AG10803 (cell line): ENCODE results near the gene HS3ST2.

ENCODE experiments used
- DNase-seq: peaks from one replicate; pipeline ENCODE4 v3.0.0; 2010; ENCODE audit warnings: low read depth
- H3K4me3 ChIP-seq: 2 replicates; pipeline ENCODE4 v1.5.1; 2011; ENCODE audit warnings: mild to moderate bottlenecking, low read length, control low read depth
- CTCF ChIP-seq: conservative IDR thresholded peaks from 2 replicates; pipeline ENCODE4 v1.5.1; 2011; ENCODE audit warnings: mild to moderate bottlenecking, low read length, control low read depth, inconsistent platforms

HS3ST2 gene

GRCh38 chr16:22813948-22814710 is at the start of gene HS3ST2:
HS3ST2 (plus strand) TSS chr16:22814162; CDS start chr16:22814611, 449 bp downstream.
- H3K4me3 ChIP-seq: peak within 1 kb of the TSS; percentile 36
- TF ChIP-seq CTCF: no peak; the same call in 1 of the 2 replicates
- DNase-seq: peak; percentile 24

GRCh38 chr16:22764662-22765327 is 49.2 kb upstream of the HS3ST2 start:
- no peak overlapping the region for H3K4me3 ChIP-seq
- no peak for TF ChIP-seq CTCF
- DNase-seq: no peak

- H3K4me3 ChIP-seq: no peak overlapping the region
- no peak for TF ChIP-seq CTCF
- peak; percentile 5 for DNase-seq
Observed at GRCh38 chr16:22765479-22765878, 48.5 kb upstream of the HS3ST2 start.

GRCh38 chr16:22770866-22771265 is 43.1 kb upstream of the HS3ST2 start:
- no peak overlapping the region for H3K4me3 ChIP-seq

GRCh38 chr16:22771551-22771950 is 42.4 kb upstream of the HS3ST2 start:
- TF ChIP-seq CTCF: no peak
- H3K4me3 ChIP-seq: no peak overlapping the region
- no peak for DNase-seq

More at GRCh38 chr16:22770866-22771265, 43.1 kb upstream of the HS3ST2 start:
- no peak for TF ChIP-seq CTCF
- DNase-seq: no peak

GRCh38 chr16:22775220-22775922 is 38.6 kb upstream of the HS3ST2 start:
- DNase-seq: no peak
- no peak for TF ChIP-seq CTCF
- H3K4me3 ChIP-seq: no peak overlapping the region
